Activated CD4-positive, alpha-beta T cell treated with anti-CD3 and anti-CD28 coated beads for 1 hour (primary cell): ENCODE results near the gene GSTP1.
"Not testable (repeated sequence)": the region's sequence is repeated elsewhere in the genome, so short reads cannot be mapped to it uniquely, and the experiment has no call there.

ENCODE experiments used
- DNase-seq: peaks from one replicate; pipeline ENCODE4 v3.0.0-alpha.2; 2020

Gene GSTP1

GRCh38 chr11:67616431-67617242 lies 33.0 kb downstream of the GSTP1 start:
- no peak for DNase-seq

- no peak for DNase-seq
Measured at GRCh38 chr11:67617243-67617953, 33.8 kb downstream of the GSTP1 start.

- not testable (repeated sequence) for DNase-seq
Measured at GRCh38 chr11:67618901-67619659, 35.5 kb downstream of the GSTP1 start.

DNA sequence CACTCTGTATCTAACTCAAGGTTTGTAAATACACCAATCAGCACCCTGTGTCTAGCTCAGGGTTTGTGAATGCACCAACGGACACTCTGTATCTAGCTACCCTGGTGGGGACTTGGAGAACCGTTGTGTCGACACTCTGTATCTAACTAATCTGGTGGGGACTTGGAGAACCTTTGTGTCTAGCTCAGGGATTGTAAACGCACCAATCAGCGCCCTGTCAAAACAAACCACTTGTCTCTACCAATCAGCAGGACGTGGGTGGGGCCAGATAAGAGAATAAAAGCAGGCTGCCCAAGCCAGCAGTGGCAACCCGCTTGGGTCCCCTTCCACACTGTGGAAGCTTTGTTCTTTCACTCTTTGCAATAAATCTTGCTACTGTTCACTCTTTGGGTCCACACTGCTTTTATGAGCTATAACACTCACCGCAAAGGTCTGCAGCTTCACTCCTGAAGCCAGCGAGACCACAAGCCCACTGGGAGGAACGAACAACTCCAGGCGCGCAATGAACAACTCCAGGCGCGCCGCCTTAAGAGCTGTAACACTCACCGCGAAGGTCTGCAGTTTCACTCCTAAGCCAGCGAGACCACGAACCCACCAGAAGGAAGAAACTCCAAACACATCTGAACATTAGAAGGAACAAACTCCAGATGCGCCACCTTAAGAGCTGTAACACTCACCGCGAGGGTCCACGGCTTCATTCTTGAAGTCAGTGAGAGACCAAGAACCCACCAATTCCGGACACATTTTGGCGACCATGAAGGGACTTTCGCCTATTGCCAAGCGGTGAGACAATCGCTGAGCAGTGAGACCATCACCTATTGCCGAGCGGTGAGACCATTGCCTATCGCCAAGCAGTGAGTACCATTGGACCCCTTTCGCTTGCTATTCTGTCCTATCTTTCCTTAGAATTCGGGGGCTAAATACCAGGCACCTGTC lies 36.3 kb downstream of the GSTP1 start:
- DNase-seq, result not testable (repeated sequence)

DNA sequence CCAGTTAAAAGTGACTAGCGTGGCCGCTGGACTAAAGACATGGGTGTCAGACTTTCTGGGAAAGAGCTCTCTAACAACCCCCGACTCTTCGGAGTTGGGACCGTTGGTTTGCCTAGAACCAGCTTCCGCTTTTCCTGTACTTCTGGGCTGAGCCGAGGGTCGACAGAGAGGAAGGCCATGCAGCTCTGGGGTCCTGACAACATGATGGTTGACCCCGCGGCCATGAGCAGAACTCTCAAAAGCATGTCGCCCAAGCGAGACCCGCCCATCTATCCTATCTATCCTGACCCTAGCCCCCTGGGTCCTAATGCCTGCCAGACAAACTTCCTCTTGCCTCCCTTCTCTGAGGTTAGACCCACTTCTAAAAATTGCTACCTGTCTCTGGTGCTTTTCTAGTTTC lies 37.0 kb downstream of the GSTP1 start:
- not testable (repeated sequence) for DNase-seq

- DNase-seq, result not testable (repeated sequence)
Measured at GRCh38 chr11:67621928-67622327, 38.3 kb downstream of the GSTP1 start.

DNA sequence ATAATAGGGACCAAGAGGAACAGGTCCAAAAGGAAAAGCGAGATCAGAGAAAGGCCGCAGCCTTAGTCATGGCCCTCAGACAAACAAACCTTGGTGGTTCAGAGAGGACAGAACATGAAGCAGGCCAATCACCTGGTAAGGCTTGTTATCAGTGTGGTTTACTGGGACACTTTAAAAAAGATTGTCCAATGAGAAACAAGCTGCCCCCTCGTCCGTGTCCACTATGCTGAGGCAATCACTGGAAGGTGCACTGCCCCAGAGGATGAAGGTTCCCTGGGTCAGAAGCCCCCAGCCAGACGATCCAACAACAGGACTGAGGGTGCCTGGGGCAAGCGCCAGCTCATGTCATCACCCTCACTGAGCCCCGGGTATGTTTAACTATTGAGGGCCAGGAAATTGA lies 39.3 kb downstream of the GSTP1 start:
- DNase-seq, result not testable (repeated sequence)

DNA sequence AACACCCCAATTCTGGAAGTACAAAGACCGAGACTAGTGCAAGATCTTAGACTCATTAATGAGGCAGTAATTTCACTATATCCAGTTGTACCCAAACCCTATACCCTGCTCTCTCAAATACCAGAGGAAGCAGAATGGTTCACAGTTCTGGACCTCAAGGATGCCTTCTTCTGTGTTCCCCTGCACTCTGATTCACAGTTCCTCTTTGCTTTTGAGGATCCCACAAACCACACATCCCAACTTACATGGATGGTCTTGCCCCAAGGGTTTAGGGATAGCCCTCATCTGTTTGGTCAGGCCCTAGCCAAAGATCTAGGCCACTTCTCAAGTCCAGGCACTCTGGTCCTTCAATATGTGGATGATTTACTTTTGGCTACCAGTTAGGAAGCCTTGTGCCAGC lies 40.2 kb downstream of the GSTP1 start:
- not testable (repeated sequence) for DNase-seq

GRCh38 chr11:67626131-67626833 lies 42.7 kb downstream of the GSTP1 start:
- DNase-seq, result not testable (repeated sequence)

GRCh38 chr11:67626970-67627369 lies 43.4 kb downstream of the GSTP1 start:
- DNase-seq, result no peak

DNA sequence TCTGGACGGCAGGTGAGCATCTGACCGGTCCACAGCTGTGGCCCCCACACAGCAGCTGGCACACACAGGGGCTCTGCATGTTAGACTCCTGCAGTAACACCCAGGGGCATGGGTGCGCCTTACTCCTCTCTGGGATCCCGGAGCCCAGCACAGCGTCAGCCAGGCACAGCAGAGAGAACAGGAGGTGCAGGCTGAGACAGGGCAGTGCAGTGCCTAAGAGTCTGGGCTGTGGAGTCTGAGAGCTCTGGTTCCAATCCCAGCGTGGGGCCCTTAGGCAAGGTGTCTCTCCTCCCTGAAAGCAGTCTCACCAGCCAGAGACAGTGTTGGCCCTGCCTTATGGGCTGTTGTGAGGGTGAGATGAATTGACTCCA lies 43.8 kb downstream of the GSTP1 start:
- DNase-seq, result no peak

DNA sequence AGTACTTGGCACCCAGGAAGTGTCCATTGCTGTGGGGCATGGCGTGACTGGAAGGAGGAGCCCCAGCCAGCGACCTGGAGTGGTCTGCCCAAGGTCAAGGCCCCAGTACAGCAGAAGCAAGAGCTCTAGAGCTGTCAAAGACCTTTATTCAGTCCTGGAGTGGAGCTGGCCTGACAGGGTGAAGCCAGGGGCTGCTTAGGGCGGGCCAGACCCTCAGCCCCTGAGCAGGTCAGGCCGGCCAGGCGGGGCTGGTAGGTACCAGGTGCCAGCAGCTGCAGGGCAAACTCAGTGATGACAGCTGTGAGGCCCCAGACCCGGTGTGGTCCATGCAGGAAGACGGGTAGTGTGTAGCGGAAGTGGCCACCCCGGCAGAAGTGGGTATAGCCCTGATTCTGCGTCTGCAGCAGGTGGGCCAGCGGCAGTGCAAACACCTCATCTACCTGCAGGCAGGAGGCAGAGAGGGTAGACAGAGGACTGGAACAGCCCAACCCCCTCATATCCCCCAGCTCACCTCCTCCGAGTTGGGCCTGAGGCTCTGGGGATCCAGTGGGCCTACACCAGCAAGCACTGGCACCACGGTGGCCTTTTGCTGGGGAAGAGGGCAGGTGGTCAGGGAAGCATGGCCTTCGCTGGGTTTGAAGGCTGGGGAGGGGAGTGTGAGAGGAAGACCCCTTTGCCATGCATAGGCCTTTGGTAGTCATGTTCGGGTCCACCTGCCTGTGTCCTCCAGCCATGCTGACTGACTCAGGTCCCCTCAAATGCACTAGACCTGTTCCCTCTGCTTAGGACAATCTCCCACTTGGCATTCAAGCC lies 44.4 kb downstream of the GSTP1 start:
- no peak for DNase-seq

DNA sequence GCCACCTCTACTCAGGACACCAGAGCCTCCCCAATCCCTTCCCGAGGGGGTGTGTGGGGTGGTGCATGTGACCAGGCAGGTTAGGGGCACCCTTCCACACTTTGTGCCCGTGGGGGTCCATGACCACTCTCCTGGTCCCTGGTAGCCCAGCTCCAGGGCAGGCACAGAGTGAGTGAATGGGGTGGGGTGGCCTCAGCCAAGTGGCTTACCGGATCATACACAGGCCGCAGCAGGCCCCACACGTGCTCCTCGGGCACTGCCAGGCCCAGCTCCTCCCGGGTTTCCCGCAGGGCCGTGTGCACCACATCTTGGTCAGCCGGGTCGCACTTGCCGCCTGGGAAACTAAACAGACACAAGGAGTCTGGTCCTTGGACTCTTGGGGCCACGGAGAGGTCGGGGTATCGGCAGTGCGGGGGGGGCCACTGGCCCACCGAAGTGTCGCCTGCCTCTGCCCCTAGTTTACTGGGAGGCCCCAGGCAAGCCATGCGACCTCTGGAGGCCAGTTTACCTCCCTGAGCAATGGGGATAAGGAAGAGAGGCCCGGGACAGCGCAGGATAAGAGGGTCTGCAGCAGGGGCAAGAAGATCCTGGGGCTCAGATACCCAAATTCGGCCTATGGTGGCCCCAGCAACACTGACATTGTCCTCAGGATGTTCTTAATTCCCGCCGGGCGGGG lies 45.2 kb downstream of the GSTP1 start:
- DNase-seq, result no peak

- peak; percentile 76 for DNase-seq
Measured at GRCh38 chr11:67629386-67630227, 46.0 kb downstream of the GSTP1 start, which contains the start of gene NUDT8. NUDT8 (minus strand) TSS chr11:67629937; CDS start chr11:67629911, 26 bp downstream.

DNA sequence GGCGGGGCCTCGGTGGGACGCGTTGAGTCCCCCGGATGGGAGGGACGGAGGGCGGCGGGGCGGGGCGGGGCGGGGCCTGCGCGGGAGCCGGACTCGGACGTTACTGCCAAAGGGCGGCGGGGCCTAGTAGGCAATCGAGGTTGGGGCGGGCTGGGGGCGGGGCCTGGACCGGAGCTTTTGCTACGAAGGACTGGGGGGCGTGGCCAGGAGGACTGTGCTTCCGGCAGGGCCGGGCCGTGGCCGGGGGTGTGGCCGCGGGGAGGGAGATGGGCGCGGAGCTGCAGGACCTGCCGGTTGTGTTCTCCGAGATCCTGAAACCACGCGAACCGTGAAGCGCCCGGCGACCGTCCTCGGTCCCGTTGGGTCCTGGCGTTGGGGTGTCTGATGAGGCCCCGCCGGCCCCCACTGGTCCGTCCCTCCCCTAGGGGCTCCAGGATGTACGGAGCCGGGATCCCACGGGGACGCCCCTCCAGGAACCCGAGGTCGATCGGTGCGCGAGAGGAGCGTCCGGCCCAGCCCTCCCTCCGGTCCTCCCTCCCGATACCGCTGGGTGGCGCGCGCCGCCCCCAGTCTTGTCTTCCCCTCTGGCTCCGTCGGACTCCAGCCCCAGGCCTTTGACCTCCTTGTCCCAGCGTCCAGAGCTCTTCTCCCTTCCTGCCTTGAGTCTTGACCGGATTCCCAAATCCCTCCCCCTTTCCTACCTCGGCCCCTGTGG lies 46.8 kb downstream of the GSTP1 start:
- peak; percentile 90 for DNase-seq

GRCh38 chr11:67630943-67631331 lies 47.3 kb downstream of the GSTP1 start:
- no peak for DNase-seq

- DNase-seq, result no peak
Measured at GRCh38 chr11:67631411-67631810, 47.8 kb downstream of the GSTP1 start.

GRCh38 chr11:67631853-67632174 lies 48.2 kb downstream of the GSTP1 start:
- no peak for DNase-seq
